Stimulated activated CD4-positive, alpha-beta T cell treated with anti-CD3 and anti-CD28 coated beads, Interleukin-1b, Interleukin-23, amount 100 ng/mL, for 4 hours (primary cell): ENCODE measurements around the gene SAGE1.
"Not testable (repeated sequence)": the region's sequence is repeated elsewhere in the genome, so short reads cannot be mapped to it uniquely, and the experiment has no call there.

Experiments
- DNase-seq, 2 donors: peaks; one replicate each; pipeline ENCODE4 v3.0.0-alpha.2; 2020; ENCODE audit warnings: low read depth in 2 of 2

SAGE1 gene, protein sequence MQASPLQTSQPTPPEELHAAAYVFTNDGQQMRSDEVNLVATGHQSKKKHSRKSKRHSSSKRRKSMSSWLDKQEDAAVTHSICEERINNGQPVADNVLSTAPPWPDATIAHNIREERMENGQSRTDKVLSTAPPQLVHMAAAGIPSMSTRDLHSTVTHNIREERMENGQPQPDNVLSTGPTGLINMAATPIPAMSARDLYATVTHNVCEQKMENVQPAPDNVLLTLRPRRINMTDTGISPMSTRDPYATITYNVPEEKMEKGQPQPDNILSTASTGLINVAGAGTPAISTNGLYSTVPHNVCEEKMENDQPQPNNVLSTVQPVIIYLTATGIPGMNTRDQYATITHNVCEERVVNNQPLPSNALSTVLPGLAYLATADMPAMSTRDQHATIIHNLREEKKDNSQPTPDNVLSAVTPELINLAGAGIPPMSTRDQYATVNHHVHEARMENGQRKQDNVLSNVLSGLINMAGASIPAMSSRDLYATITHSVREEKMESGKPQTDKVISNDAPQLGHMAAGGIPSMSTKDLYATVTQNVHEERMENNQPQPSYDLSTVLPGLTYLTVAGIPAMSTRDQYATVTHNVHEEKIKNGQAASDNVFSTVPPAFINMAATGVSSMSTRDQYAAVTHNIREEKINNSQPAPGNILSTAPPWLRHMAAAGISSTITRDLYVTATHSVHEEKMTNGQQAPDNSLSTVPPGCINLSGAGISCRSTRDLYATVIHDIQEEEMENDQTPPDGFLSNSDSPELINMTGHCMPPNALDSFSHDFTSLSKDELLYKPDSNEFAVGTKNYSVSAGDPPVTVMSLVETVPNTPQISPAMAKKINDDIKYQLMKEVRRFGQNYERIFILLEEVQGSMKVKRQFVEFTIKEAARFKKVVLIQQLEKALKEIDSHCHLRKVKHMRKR

DNA sequence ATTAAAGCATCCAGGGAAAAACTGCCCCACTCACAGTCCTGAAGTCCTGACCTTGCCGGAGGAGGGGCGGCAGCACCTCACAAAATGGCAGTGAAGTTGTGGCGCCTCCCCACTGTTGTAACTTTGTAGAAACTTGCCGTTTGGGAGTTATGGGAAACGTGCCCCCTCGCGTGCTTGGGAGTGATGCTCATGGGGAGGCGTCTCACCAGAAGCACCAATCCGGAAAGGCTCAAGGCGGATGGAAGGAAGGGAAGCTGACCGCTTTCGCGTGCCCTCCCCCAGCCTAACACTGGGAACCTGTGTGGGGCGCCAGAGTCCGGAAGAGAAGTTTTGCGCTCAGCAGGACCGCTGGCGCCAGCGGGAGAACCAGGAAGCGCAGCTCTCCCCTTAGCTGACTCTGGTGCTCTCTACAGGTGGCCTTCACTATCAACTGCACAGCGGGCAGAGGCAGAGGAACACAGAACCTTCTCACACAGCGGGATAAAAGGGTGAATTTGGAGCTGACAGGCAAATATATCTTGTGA lies at the start of gene SAGE1, which contains the start of gene CT45A10:
SAGE1 (plus strand) TSS at position 423 of the 524 bp plus-strand sequence. CDS start 2,527 bp downstream, outside the sequence.
CT45A10 (minus strand) TSS at position 151 of the 524 bp plus-strand sequence. CDS start 8,100 bp downstream, outside the sequence.
- no peak for DNase-seq

DNA sequence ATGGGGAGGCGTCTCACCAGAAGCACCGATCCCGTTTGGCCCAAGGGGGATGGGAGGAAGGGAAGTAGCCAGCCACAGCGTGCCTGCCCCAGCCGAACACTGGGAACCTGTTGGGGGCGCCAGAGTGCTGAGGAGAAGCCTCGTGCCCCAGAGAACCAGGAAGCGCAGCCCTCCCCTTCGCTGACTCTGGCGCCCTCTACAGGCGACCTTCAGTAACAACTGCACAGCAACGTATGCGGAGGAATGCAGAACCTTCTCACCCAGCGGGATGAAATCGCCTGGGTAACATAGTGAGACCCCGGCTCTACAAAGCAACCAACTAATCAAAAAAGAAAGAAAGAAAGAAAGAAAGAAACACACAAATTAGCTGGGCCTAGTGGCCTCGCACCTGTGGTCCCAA lies 39.1 kb upstream of the SAGE1 start, which contains the start of gene CT45A8:
CT45A8 (minus strand) TSS at position 101 of the 400 bp plus-strand sequence. CDS start 3,755 bp downstream, outside the sequence.
- not testable (repeated sequence) for DNase-seq

DNA sequence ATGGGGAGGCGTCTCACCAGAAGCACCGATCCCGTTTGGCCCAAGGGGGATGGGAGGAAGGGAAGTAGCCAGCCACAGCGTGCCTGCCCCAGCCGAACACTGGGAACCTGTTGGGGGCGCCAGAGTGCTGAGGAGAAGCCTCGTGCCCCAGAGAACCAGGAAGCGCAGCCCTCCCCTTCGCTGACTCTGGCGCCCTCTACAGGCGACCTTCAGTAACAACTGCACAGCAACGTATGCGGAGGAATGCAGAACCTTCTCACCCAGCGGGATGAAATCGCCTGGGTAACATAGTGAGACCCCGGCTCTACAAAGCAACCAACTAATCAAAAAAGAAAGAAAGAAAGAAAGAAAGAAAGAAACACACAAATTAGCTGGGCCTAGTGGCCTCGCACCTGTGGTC lies 21.8 kb upstream of the SAGE1 start, which contains the start of gene CT45A9:
CT45A9 (minus strand) TSS at position 101 of the 400 bp plus-strand sequence. CDS start 3,751 bp downstream, outside the sequence.
- not testable (repeated sequence) for DNase-seq

DNA sequence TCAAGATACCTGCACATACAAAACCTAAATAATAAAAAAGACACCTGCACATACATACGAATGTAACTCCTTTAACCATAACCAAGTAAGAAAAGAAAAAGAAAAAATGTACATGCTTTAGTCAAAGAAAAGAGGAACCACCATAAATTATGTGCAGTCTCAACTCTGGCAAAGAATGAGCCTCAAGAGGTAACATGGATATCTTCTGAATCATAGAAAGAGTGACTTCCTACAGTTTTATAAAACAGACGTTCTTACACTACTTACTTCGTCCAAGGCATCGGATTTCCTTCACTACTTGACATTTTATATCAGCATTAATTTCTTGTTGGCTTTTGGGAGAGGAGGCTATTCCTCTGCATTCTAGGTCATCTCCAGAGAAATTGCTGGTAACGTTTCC lies 10.8 kb upstream of the SAGE1 start:
- DNase-seq, result not testable (repeated sequence)

DNA sequence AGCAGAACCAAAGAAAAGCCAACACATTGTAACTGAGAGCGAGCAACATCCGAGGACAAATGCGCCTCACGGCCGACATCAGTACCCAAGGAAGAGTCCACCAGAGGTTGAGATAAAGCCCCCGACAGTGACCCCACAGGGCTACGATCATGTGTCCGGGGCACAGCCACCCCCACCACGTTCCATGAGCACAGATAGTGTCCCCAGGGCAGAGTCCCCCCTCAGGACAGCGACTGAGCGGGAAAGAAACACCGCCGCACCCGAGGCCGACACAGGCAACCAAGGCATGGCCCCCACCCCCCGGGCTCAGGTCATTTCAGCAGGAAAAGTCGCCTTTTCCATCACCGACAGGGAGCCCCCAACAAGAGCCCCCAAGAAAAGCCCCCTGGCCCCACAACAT lies 5.3 kb upstream of the SAGE1 start:
- not testable (repeated sequence) for DNase-seq

DNA sequence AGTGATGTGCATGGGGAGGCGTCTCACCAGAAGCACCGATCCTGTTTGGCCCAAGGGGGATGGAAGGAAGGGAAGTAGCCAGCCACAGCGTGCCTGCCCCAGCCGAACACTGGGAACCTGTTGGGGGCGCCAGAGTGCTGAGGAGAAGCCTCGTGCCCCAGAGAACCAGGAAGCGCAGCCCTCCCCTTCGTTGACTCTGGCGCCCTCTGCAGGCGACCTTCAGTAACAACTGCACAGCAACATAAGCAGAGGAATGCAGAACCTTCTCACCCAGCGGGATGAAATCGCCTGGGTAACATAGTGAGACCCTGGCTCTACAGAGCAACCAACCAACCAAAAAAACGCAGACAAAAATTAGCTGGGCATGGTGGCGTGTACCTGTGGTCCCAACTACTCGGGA lies 4.5 kb upstream of the SAGE1 start:
- DNase-seq, result not testable (repeated sequence)

DNA sequence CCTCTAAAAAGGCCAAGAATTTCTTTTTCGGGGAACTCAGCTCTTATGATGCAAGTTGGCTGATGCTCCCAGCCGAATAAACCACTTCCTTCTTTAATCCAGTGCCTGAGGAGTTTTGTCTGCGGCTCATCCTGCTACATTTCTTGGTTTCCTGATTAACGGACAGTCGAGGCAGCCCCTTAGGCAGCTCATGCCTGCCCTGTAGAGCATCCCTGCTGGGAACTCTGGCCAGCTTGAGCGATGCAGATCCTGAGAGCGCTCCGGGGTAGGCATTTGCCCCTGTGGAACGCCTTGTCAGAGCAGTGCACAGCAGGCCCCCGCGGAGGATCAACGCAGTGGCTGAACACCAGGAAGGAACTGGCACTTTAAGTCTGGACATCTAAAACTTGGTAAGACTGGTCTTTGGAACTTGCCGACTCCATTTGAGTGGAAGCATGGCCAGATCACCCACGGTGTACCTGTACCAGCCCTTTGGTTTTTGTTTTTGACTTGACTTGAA lies 3.4 kb upstream of the SAGE1 start:
- no peak for DNase-seq

DNA sequence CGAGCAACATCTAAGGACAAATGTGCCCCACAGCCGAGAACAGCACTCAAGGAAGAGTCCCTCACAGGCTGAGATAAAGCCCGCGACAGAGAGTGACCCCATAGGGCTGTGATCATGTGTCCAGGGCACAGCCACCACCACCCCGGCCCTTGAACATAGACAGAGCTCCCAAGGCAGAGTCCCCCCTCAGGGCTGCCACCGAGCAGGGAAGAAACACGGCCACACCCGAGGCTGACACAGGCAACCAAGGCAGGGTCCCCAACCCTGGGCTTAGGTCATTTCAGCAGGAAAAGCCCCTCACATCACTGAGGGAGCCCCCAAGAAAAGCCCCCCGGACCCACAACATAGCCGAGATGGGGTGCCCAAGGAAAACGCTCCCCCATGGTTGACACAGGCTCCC lies 735 bp upstream of the SAGE1 start:
- no peak for DNase-seq

DNA sequence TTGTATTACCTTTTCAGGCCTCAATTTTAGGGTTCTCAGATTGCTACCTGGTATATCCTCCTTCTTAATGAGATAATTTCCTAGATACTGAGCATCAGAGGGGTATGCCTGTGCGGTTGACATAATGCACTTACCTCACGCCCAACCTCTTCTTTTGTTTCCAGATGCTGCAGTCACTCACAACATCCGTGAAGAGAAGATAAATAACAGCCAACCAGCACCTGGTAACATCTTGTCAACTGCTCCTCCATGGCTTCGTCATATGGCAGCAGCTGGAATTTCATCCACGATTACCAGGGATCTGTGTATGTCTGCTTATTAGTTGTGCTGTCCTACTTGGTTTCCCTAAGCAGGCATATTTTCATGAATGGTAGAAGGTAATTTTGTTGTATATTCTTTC lies 16.7 kb downstream of the SAGE1 start:
- no peak for DNase-seq

DNA sequence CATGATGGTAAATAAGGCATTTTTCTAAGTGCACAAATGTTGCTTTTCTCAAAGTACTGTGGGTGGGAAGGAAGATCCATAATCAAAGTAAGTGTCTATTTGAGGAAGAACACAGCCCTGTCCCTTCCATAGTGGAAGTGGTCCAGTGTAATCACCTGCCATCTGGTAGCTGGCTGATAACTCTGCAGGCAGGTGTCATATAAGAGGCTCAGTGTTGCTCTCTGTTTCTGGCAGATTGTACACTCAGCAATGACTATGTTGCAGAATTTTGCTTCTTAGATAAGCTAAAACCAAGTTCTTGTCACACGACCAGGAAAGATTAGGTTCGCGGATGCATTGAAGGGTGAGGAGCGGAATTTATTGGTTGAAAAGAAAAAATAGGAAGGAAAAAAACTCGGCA lies 20.9 kb downstream of the SAGE1 start:
- no peak for DNase-seq

DNA sequence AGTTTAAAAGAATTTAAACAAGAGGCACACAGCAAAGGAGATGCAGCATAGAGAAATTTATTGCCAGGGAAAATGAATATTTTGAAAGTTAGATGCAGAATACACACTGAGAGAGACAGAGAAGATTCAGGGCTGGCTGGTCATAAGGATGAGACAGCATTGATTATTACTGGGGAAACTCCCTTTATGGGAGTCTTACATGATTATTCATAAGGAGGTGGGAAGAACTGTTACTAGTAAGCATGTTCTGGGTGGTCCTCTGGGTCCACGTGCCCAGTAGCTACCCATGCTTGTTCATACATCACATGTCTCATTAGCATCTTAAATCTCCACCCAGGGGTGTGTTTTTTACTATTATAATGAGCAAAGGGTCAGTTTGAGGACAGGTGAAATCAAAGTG lies 27.0 kb downstream of the SAGE1 start:
- DNase-seq, result not testable (repeated sequence)

DNA sequence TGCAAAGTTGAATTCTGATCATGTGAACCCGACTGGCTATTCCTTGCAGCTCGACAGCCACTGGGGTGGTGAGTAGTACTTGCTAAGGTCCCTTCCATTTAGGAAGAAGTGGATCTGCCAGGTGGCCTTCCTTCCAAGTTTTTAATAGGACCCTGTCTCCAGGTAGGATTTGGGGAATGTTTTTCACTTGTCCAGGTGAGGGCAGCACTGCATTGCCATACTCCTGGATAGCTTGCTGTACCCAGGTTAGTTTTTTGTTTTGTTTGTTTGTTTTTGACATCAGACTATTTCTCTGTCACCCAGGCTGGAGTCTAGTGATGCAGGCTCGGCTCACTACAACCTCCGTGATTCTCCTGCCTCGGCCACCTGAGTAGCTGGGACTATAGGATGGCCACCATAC lies 29.8 kb downstream of the SAGE1 start:
- DNase-seq, result no peak

DNA sequence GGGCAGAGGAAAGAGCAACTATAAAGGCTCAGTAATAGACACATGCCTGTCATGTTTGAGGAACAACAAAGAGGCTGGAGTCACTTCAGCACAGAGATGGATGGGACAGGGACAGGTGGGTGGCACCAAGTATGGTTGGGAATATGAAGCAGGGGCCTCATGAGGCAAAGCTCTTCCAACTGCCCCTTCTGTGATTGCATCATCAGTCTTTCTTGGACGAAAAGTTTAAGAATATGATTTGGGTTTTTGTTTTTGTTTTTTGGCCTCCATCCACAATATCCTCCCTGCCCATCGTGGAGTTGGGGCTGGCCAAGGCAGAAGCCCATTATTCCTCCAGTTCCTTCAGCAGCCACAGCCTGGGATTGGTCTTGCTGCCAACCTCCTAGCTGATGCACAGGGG lies 34.4 kb downstream of the SAGE1 start:
- no peak for DNase-seq

DNA sequence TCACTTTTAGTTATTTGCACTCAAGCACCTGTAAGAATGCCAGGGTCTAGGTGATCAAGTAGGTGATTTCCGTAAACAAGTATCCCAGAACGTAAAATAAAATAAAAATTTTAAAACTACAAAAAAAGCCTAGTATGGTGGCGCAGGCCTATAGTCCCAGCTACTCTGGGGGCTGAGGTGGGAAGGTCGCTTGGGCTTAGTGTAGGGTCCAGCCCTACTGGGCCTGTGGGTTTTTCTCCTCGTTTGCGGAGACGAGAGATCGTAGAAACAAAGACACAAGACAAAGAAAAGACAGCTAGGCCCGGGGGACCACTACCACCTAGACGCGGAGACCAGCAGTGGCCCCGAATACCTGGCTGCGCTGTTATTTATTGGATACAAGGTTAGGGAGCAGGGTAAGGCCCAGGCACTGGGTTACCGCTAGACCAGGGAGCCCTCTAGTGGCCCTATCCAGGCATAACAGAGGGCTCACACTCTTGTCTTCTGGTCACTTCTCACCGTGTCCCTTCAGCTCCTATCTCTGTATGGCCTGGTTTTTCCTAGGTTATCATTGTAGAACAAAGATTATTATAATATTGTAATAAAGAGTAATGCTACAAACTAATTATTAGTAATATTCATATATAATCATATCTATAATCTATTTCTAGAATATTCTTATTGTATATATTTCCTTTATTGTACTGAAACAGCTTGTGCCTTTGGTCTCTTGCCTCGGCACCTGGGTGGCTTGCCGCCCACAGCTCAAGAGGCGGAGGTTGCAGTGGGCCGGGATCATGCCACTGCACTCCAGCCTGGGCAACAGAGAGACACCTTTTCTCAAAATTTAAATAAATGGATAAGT lies 38.4 kb downstream of the SAGE1 start:
- DNase-seq, result peak; percentile 13 to 25

DNA sequence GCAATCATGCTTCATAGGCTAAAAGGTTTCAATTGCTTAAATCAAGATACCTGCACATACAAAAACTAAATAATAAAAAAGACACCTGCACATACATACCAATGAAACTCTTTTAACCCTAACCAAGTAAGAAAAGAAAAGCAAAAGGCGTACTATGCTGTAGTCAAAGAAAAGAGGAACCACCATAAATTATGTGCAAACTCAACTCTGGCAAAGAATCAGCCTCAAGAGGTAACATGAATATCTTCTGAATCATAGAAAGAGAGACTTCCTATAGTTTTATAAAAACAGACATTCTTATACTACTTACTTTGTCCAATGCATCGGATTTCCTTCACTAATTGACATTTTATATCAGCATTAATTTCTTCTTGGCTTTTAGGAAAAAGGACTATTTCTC lies 51.0 kb downstream of the SAGE1 start:
- no peak for DNase-seq

DNA sequence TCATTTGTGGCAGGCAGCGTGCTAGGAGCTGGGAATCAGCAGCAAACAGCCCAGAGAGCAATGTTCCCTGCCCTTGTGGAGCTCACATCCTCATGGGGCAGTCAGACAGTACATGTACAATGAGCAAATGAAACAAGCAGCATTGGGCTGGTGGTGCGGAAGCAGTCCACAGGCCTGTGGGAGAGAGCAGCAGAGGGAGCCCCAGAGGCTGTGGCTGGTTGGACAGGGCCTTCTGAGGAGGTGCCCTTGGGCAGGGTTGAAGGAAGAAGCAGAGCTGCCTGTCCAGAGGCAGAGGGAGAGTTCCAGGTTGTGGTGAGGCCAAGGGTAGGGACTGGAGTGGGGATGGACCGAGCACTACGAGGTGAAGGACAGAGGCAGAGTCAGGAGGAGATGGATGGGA lies 57.8 kb downstream of the SAGE1 start:
- DNase-seq, result no peak
